WTC11 (cell line): ENCODE data around the gene GCM1. TPM values are rescaled to one million over a fixed set of nuclear protein-coding genes. Genes with fewer than 3 reads are reported as not detected.

Experiments used
- ATAC-seq: fragments of 200-7000 bp; cut with Tn5 transposase; 2 replicates; pipeline ENCODE4 v1.10.0; 2021; ENCODE audit warnings: mild to moderate bottlenecking, moderate library complexity
- CTCF ChIA-PET: fragments of 300-600 bp; sonication (Branson Sonifier 250); formaldehyde crosslinking; loops from one replicate; lab custom pipeline; 2021; ENCODE audit warnings: antibody characterized with exemption; lab: Charles Lee
- POLR2A ChIA-PET: fragments of 350-600 bp; sonication (Branson Sonifier 250); formaldehyde crosslinking; loops from one replicate; lab custom pipeline; 2021; ENCODE audit warnings: antibody characterized with exemption; lab: Charles Lee
- DNase-seq: peaks from one replicate; pipeline ENCODE4 v3.0.0; 2021; ENCODE audit warnings: low spot score
- H3K27ac Mint-ChIP-seq: 2 replicates; pipeline ENCODE4 v1.8.0; 2021; ENCODE audit warnings: mixed read lengths
- H3K27me3 Mint-ChIP-seq: 2 replicates; pipeline ENCODE4 v1.8.0; 2021; ENCODE audit warnings: low read depth, mild to moderate bottlenecking, moderate library complexity, mixed read lengths
- H3K36me3 Mint-ChIP-seq: 2 replicates; pipeline ENCODE4 v1.8.0; 2021; ENCODE audit warnings: mixed read lengths
- H3K4me1 Mint-ChIP-seq: 2 replicates; pipeline ENCODE4 v1.8.0; 2022; ENCODE audit warnings: mixed read lengths
- H3K4me3 Mint-ChIP-seq: 2 replicates; pipeline ENCODE4 v1.8.0; 2021; ENCODE audit warnings: mild to moderate bottlenecking, moderate library complexity, mixed read lengths
- H3K9me3 Mint-ChIP-seq: 2 replicates; pipeline ENCODE4 v1.8.0; 2021; ENCODE audit warnings: mixed read lengths
- IRF1 ChIP-seq: sonication (generic); formaldehyde crosslinking; IDR thresholded peaks from 2 replicates; pipeline ENCODE4 v1.8.0; 2023; ENCODE audit warnings: missing genetic modification reagents
- MYBL2 ChIP-seq: sonication (generic); formaldehyde crosslinking; IDR thresholded peaks from 2 replicates; pipeline ENCODE4 v1.8.1; 2023; ENCODE audit warnings: mild to moderate bottlenecking, moderate library complexity, missing genetic modification reagents
- NFATC4 ChIP-seq: fragments of 250-450 bp; sonication (Bioruptor Pico); IDR thresholded peaks from 2 replicates; pipeline ENCODE4 v1.9.0; 2021; ENCODE audit warnings: mild to moderate bottlenecking
- PREB ChIP-seq: sonication (generic); formaldehyde crosslinking; IDR thresholded peaks from 2 replicates; pipeline ENCODE4 v1.8.1; 2022; ENCODE audit warnings: mild to moderate bottlenecking, missing genetic modification reagents, moderate library complexity, borderline replicate concordance
- SMAD3 ChIP-seq: sonication (generic); formaldehyde crosslinking; IDR thresholded peaks from 2 replicates; pipeline ENCODE4 v1.8.0; 2022; ENCODE audit warnings: missing genetic modification reagents, mild to moderate bottlenecking, borderline replicate concordance
- STAT6 ChIP-seq: sonication (generic); formaldehyde crosslinking; conservative IDR thresholded peaks from 2 replicates; pipeline ENCODE4 v1.8.1; 2023; ENCODE audit warnings: mild to moderate bottlenecking, low read depth, missing genetic modification reagents, moderate library complexity
- TEAD1 ChIP-seq: sonication (generic); formaldehyde crosslinking; IDR thresholded peaks from 2 replicates; pipeline ENCODE4 v1.8.0; 2022; ENCODE audit warnings: mild to moderate bottlenecking, missing genetic modification reagents
- USF1 ChIP-seq: sonication (generic); formaldehyde crosslinking; IDR thresholded peaks from 2 replicates; pipeline ENCODE4 v1.8.0; 2022; ENCODE audit warnings: mild to moderate bottlenecking, missing genetic modification reagents
- USF2 ChIP-seq: sonication (generic); formaldehyde crosslinking; IDR thresholded peaks from 2 replicates; pipeline ENCODE4 v1.8.1; 2023; ENCODE audit warnings: mild to moderate bottlenecking, missing genetic modification reagents, moderate library complexity
- ZBTB21 ChIP-seq: sonication (generic); formaldehyde crosslinking; IDR thresholded peaks from 2 replicates; pipeline ENCODE4 v1.8.1; 2023; ENCODE audit warnings: mild to moderate bottlenecking, missing genetic modification reagents, borderline replicate concordance
- ZNF317 ChIP-seq: sonication (generic); formaldehyde crosslinking; IDR thresholded peaks from 2 replicates; pipeline ENCODE4 v1.8.1; 2023; ENCODE audit warnings: low read depth, mild to moderate bottlenecking, moderate library complexity, missing genetic modification reagents, borderline replicate concordance
- ZNF396 ChIP-seq: fragments of 250-450 bp; sonication (Bioruptor Pico); IDR thresholded peaks from 2 replicates; pipeline ENCODE4 v1.8.0; 2021; ENCODE audit warnings: mild to moderate bottlenecking, moderate library complexity, borderline replicate concordance
- ZNF512 ChIP-seq: sonication (generic); formaldehyde crosslinking; IDR thresholded peaks from 2 replicates; pipeline ENCODE4 v1.8.1; 2022; ENCODE audit warnings: missing genetic modification reagents, borderline replicate concordance
- ZNF532 ChIP-seq: fragments of 250-450 bp; sonication (Bioruptor Pico); IDR thresholded peaks from 2 replicates; pipeline ENCODE4 v1.9.0; 2021; ENCODE audit warnings: mild to moderate bottlenecking, borderline replicate concordance
- total RNA-seq: library from RNA; stranded (reverse); gene quantifications from 3 replicates; pipeline ENCODE4 v1.2.3, GENCODE V29; 2021

The GCM1 gene
- total RNA-seq, 1 experiment from 2014 or later, result 0.09 TPM

- TF ChIP-seq TEAD1 (CRISPR knock-in tag), result no peak
- TF ChIP-seq USF1 (CRISPR knock-in tag), result no peak
- TF ChIP-seq MYBL2 (CRISPR knock-in tag), result no peak
- no peak for TF ChIP-seq STAT6
- TF ChIP-seq SMAD3 (CRISPR knock-in tag), result no peak
- no peak for TF ChIP-seq USF2 (CRISPR knock-in tag)
- TF ChIP-seq ZBTB21, result no peak
- TF ChIP-seq NFATC4 (CRISPR knock-in tag), result no peak
- no peak for TF ChIP-seq PREB
- TF ChIP-seq ZNF317, result no peak
- no peak for TF ChIP-seq ZNF396 (CRISPR knock-in tag)
- no peaks in the 10 kb centered on the region for H3K36me3 Mint-ChIP-seq
- no peak for ATAC-seq
- H3K4me1 Mint-ChIP-seq, result peaks cover 15% of the 10 kb centered on the region
- no peaks in the 10 kb centered on the region for H3K27me3 Mint-ChIP-seq
- no peaks in the 10 kb centered on the region for H3K9me3 Mint-ChIP-seq
- H3K27ac Mint-ChIP-seq, result no peak overlapping the region
- DNase-seq, result no peak
- ChIA-PET POLR2A (interaction anchor here (0.6 kb wide), 1 partner anchor 86 kb away, joined by 4 read pairs; no protein-coding TSS in a partner anchor), CTCF (no interaction called here)
- H3K4me3 Mint-ChIP-seq, result no peak overlapping the region
Measured at GRCh38 chr6:53143710-53144109, 4.9 kb downstream of the GCM1 start.

- peaks cover 15% of the 10 kb centered on the region for H3K4me1 Mint-ChIP-seq
Measured at GRCh38 chr6:53142810-53143209, 5.8 kb downstream of the GCM1 start.

GRCh38 chr6:53139841-53140413, 8.7 kb downstream of the GCM1 start:
- TF ChIP-seq ZNF532 (CRISPR knock-in tag) (no peak), PREB (no peak), IRF1 (CRISPR knock-in tag) (no peak)
- DNase-seq (no peak), ATAC-seq (no peak)
- Mint-ChIP-seq H3K36me3 (no peaks in the 10 kb centered on the region), H3K9me3 (no peaks in the 10 kb centered on the region), H3K4me1 (peaks cover 13% of the 10 kb centered on the region), H3K27me3 (no peaks in the 10 kb centered on the region), H3K27ac (no peak overlapping the region), H3K4me3 (no peak overlapping the region)
- CTCF ChIA-PET, result interaction anchor here (1.0 to 1.4 kb wide), 2 partner anchors 12 to 32 kb away, joined by 3 to 5 read pairs; no protein-coding TSS in a partner anchor
- POLR2A ChIA-PET, result interaction anchor here (0.7 kb wide), 1 partner anchor 43 kb away, joined by 3 read pairs; no protein-coding TSS in a partner anchor

More at GRCh38 chr6:53142810-53143209, 5.8 kb downstream of the GCM1 start:
- Mint-ChIP-seq H3K9me3 (no peaks in the 10 kb centered on the region), H3K36me3 (no peaks in the 10 kb centered on the region), H3K4me3 (no peak overlapping the region), H3K27me3 (no peaks in the 10 kb centered on the region)
- ChIA-PET CTCF (no interaction called here), POLR2A (no interaction called here)
- no peak for TF ChIP-seq ZNF512 (CRISPR knock-in tag)
- TF ChIP-seq, all 79 proteins: peak for 0
- H3K27ac Mint-ChIP-seq, result no peak overlapping the region
- ATAC-seq (no peak), DNase-seq (no peak)
